ENCODE results near the gene OR10A4.

Gene OR10A4

GRCh38 chr11:6926208-6927029 is 50.0 kb downstream of the OR10A4 start, which contains the start of gene ZNF215:
Gene ZNF215 (plus strand): TSS chr11:6926426. CDS start chr11:6932273, 5,847 bp downstream.
- H3K36me3 ChIP-seq (replicated peaks; ENCODE audit: low read depth, low read length), result peaks cover 35% of the 10 kb centered on the region
- H2AFZ ChIP-seq (ENCODE audit: low read depth, low read length), result peak within 1 kb of the TSS; percentile 92
- peak within 1 kb of the TSS; percentile 96 for H3K9ac ChIP-seq (ENCODE audit: low read length)
- no peak for TF ChIP-seq EZH2phosphoT487 (IDR thresholded peaks at IDR 0.05; ENCODE audit: low read depth)
- TF ChIP-seq CTCF (IDR thresholded peaks at IDR 0.05; ENCODE audit: low read depth, low read length), result no peak
- peak within 1 kb of the TSS; percentile 88 for H3K4me3 ChIP-seq (ENCODE audit: low read length)
- H3K79me2 ChIP-seq (ENCODE audit: low read length), result peaks cover 39% of the 10 kb centered on the region
- H3K27ac ChIP-seq (ENCODE audit: low read length), result peak within 1 kb of the TSS; percentile 82
- peak within 1 kb of the TSS; percentile 97 for H3K4me2 ChIP-seq (ENCODE audit: low read length)
- no peaks in the 10 kb centered on the region for H3K9me3 ChIP-seq (ENCODE audit: insufficient read depth, low read length)
- H3K27me3 ChIP-seq (ENCODE audit: low read depth, low read length), result no peaks in the 10 kb centered on the region
- H3K4me1 ChIP-seq (ENCODE audit: low read length), result peaks cover 51% of the 10 kb centered on the region
- peaks cover 20% of the 10 kb centered on the region for H4K20me1 ChIP-seq (ENCODE audit: insufficient read depth, low read length)

- Histone ChIP-seq H2AFZ (ENCODE audit: low read depth, low read length) (peak overlapping the region; percentile 92), H3K9ac (ENCODE audit: low read length) (peak overlapping the region; percentile 96), H3K4me1 (ENCODE audit: low read length) (peaks cover 45% of the 10 kb centered on the region), H4K20me1 (ENCODE audit: insufficient read depth, low read length) (peaks cover 22% of the 10 kb centered on the region), H3K4me3 (ENCODE audit: low read length) (peak overlapping the region; percentile 88), H3K79me2 (ENCODE audit: low read length) (peaks cover 39% of the 10 kb centered on the region), H3K36me3 (replicated peaks; ENCODE audit: low read depth, low read length) (peaks cover 39% of the 10 kb centered on the region), H3K27ac (ENCODE audit: low read length) (peak overlapping the region; percentile 82), H3K27me3 (ENCODE audit: low read depth, low read length) (no peaks in the 10 kb centered on the region), H3K4me2 (ENCODE audit: low read length) (peak overlapping the region; percentile 97), H3K9me3 (ENCODE audit: insufficient read depth, low read length) (no peaks in the 10 kb centered on the region)
- TF ChIP-seq CTCF (IDR thresholded peaks at IDR 0.05; ENCODE audit: low read depth, low read length) (no peak), EZH2phosphoT487 (IDR thresholded peaks at IDR 0.05; ENCODE audit: low read depth) (no peak)
Observed at GRCh38 chr11:6927030-6927617, 50.7 kb downstream of the OR10A4 start.
